ENCODE results near the gene PIK3C2G.

The PIK3C2G gene

GRCh38 chr12:18352312-18352711, 91.0 kb downstream of the PIK3C2G start:
- no peak for DNase-seq

- no peak for DNase-seq
Observed at GRCh38 chr12:18355429-18355828, 94.1 kb downstream of the PIK3C2G start.

- no peak for DNase-seq
Observed at GRCh38 chr12:18358077-18358476, 96.8 kb downstream of the PIK3C2G start.

GRCh38 chr12:18358930-18359329, 97.6 kb downstream of the PIK3C2G start:
- DNase-seq = no peak

- no peak for DNase-seq
Observed at GRCh38 chr12:18361433-18361832, 100.1 kb downstream of the PIK3C2G start.

- no peak for DNase-seq
Observed at GRCh38 chr12:18363321-18363720, 102.0 kb downstream of the PIK3C2G start.

GRCh38 chr12:18368594-18368993, 107.3 kb downstream of the PIK3C2G start:
- peak; percentile 12 for DNase-seq

GRCh38 chr12:18373181-18373580, 111.9 kb downstream of the PIK3C2G start:
- DNase-seq = peak; percentile 70

GRCh38 chr12:18375131-18375530, 113.8 kb downstream of the PIK3C2G start:
- peak; percentile 16 for DNase-seq

- no peak for DNase-seq
Observed at GRCh38 chr12:18375583-18375982, 114.3 kb downstream of the PIK3C2G start.

- DNase-seq = peak; percentile 51
Observed at GRCh38 chr12:18382236-18382885, 121.0 kb downstream of the PIK3C2G start.

GRCh38 chr12:18383203-18383602, 121.9 kb downstream of the PIK3C2G start:
- DNase-seq = peak; percentile 92

GRCh38 chr12:18387706-18388105, 126.4 kb downstream of the PIK3C2G start:
- no peak for DNase-seq

- no peak for DNase-seq
Observed at GRCh38 chr12:18389820-18390219, 128.5 kb downstream of the PIK3C2G start.

- DNase-seq = peak; percentile 13
Observed at GRCh38 chr12:18391151-18391550, 129.8 kb downstream of the PIK3C2G start.

- DNase-seq = no peak
Observed at GRCh38 chr12:18394742-18395141, 133.4 kb downstream of the PIK3C2G start.

- DNase-seq = peak; percentile 33
Observed at GRCh38 chr12:18400186-18400585, 138.9 kb downstream of the PIK3C2G start.

- DNase-seq = no peak
Observed at GRCh38 chr12:18402872-18403611, 141.7 kb downstream of the PIK3C2G start.

GRCh38 chr12:18411453-18411852, 150.1 kb downstream of the PIK3C2G start:
- DNase-seq = no peak

GRCh38 chr12:18414671-18415070, 153.4 kb downstream of the PIK3C2G start:
- no peak for DNase-seq

- DNase-seq = no peak
Observed at GRCh38 chr12:18415227-18415626, 153.9 kb downstream of the PIK3C2G start.

- DNase-seq = no peak
Observed at GRCh38 chr12:18416412-18416811, 155.1 kb downstream of the PIK3C2G start.

- no peak for DNase-seq
Observed at GRCh38 chr12:18419311-18419710, 158.0 kb downstream of the PIK3C2G start.

GRCh38 chr12:18421867-18422266, 160.5 kb downstream of the PIK3C2G start:
- DNase-seq = no peak

Measured in fibroblast of skin of abdomen (primary cell).